ENCODE measurements around the gene NLRC3. TPM values are rescaled to one million over a fixed set of nuclear protein-coding genes. Genes with fewer than 3 reads are reported as not detected.

NLRC3 gene
- total RNA-seq, 1 donor from 2014 or later, result 0.23 TPM

GRCh38 chr16:3589441-3589921, 12.3 kb upstream of the NLRC3 start:
- H3K4me3 Mint-ChIP-seq (ENCODE audit: unreplicated experiment), result peak overlapping the region; percentile 50
- FAIRE-seq (no peak), DNase-seq (ENCODE audit: low read depth) (no peak)
- Histone ChIP-seq H3K27me3 (ENCODE audit: insufficient read depth, low read length) (no peaks in the 10 kb centered on the region), H3K4me2 (ENCODE audit: low read length) (no peak overlapping the region), H3K79me2 (ENCODE audit: insufficient read depth, low read length) (no peaks in the 10 kb centered on the region), H4K20me1 (ENCODE audit: insufficient read depth, low read length) (no peaks in the 10 kb centered on the region), H3K9ac (ENCODE audit: low read length) (no peak overlapping the region), H3K36me3 (ENCODE audit: insufficient read depth, low read length) (no peaks in the 10 kb centered on the region), H3K27ac (ENCODE audit: low read depth, low read length) (no peak overlapping the region), H3K4me3 (ENCODE audit: insufficient read depth, low read depth, low read length) (no peak overlapping the region), H2AFZ (ENCODE audit: low read depth, low read length) (no peak overlapping the region), H3K9me3 (ENCODE audit: insufficient read depth, low read depth, low read length) (no peaks in the 10 kb centered on the region), H3K4me1 (ENCODE audit: insufficient read depth, low read length) (no peaks in the 10 kb centered on the region)
- H3K27me3 Mint-ChIP-seq (ENCODE audit: low read depth, unreplicated experiment), result no peaks in the 10 kb centered on the region
- H3K27ac Mint-ChIP-seq (ENCODE audit: unreplicated experiment), result no peak overlapping the region
- H3K9me3 Mint-ChIP-seq (ENCODE audit: unreplicated experiment), result no peaks in the 10 kb centered on the region
- H3K4me1 Mint-ChIP-seq (ENCODE audit: low read depth, unreplicated experiment), result peaks cover 2% of the 10 kb centered on the region
- TF ChIP-seq, protein P1, sequence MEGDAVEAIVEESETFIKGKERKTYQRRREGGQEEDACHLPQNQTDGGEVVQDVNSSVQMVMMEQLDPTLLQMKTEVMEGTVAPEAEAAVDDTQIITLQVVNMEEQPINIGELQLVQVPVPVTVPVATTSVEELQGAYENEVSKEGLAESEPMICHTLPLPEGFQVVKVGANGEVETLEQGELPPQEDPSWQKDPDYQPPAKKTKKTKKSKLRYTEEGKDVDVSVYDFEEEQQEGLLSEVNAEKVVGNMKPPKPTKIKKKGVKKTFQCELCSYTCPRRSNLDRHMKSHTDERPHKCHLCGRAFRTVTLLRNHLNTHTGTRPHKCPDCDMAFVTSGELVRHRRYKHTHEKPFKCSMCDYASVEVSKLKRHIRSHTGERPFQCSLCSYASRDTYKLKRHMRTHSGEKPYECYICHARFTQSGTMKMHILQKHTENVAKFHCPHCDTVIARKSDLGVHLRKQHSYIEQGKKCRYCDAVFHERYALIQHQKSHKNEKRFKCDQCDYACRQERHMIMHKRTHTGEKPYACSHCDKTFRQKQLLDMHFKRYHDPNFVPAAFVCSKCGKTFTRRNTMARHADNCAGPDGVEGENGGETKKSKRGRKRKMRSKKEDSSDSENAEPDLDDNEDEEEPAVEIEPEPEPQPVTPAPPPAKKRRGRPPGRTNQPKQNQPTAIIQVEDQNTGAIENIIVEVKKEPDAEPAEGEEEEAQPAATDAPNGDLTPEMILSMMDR (IDR thresholded peaks at IDR 0.05; ENCODE audit: insufficient read depth, low read depth, low read length), result no peak
- TF ChIP-seq EZH2 (IDR thresholded peaks at IDR 0.05; ENCODE audit: insufficient read depth, low read length), result no peak
- peaks cover 31% of the 10 kb centered on the region for H3K36me3 Mint-ChIP-seq (ENCODE audit: low read depth, unreplicated experiment)

DNA sequence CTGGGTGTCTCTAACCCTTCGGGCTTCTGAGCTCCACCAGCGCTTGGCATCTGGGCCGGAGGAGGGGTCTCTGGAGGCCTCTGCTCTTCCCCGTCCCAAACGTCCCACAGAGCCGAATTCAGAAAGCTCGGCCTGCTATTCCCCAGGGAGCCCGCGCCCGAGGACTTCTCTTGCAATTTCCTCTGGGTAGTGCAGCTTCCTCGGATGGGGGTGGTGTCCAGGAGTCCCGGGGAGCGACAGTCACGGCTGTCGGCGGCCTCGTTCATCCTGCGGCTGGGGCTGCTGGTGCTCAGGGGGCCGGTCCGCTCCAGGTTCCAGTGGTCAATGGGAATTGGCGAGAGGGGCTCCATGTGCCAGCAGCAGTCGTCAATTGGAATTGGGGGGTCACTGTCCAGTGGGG, 11.8 kb upstream of the NLRC3 start:
- Histone ChIP-seq H3K36me3 (ENCODE audit: insufficient read depth, low read length) (no peaks in the 10 kb centered on the region), H4K20me1 (ENCODE audit: insufficient read depth, low read length) (no peaks in the 10 kb centered on the region), H3K79me2 (ENCODE audit: insufficient read depth, low read length) (no peaks in the 10 kb centered on the region), H3K9me3 (ENCODE audit: insufficient read depth, low read depth, low read length) (no peaks in the 10 kb centered on the region), H3K9ac (ENCODE audit: low read length) (no peak overlapping the region), H3K4me2 (ENCODE audit: low read length) (no peak overlapping the region), H2AFZ (ENCODE audit: low read depth, low read length) (no peak overlapping the region), H3K4me1 (ENCODE audit: insufficient read depth, low read length) (no peaks in the 10 kb centered on the region), H3K4me3 (ENCODE audit: insufficient read depth, low read depth, low read length) (no peak overlapping the region), H3K27ac (ENCODE audit: low read depth, low read length) (no peak overlapping the region), H3K27me3 (ENCODE audit: insufficient read depth, low read length) (no peaks in the 10 kb centered on the region)
- H3K4me1 Mint-ChIP-seq (ENCODE audit: low read depth, unreplicated experiment), result peaks cover 2% of the 10 kb centered on the region
- H3K27me3 Mint-ChIP-seq (ENCODE audit: low read depth, unreplicated experiment), result no peaks in the 10 kb centered on the region
- TF ChIP-seq, protein P1 (IDR thresholded peaks at IDR 0.05; ENCODE audit: insufficient read depth, low read depth, low read length), result no peak
- TF ChIP-seq EZH2 (IDR thresholded peaks at IDR 0.05; ENCODE audit: insufficient read depth, low read length), result no peak
- H3K4me3 Mint-ChIP-seq (ENCODE audit: unreplicated experiment), result no peak overlapping the region
- H3K27ac Mint-ChIP-seq (ENCODE audit: unreplicated experiment), result no peak overlapping the region
- DNase-seq (ENCODE audit: low read depth) (no peak), FAIRE-seq (no peak)
- H3K36me3 Mint-ChIP-seq (ENCODE audit: low read depth, unreplicated experiment), result peaks cover 29% of the 10 kb centered on the region
- H3K9me3 Mint-ChIP-seq (ENCODE audit: unreplicated experiment), result no peaks in the 10 kb centered on the region

DNA sequence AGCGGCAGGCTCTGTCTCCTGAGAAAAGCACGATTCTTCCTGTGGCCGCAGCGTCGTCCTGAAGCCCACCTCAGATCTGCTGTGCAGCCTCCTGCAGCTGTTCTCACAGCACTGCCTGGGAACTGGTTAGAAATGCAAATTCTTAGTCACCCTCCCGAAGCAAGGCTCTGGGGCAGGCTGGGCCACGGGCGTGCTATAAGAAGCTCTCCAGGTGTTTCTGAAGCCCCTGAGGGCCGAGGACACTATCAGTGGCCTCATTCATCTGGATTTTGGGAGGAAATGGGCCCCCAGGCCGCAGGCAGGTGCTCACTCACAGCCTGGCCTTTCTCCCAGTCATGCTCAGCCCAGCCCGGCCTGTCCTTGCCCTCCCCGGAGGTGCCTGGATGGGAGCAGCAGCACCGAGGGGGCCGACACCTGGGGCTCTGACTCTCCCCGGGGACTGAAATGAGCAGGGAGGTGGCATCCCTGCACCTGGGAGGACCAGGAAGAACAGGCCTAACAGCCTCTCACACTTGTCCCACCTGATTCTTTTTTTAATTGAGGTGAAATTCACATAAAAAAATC, 10.4 kb upstream of the NLRC3 start:
- H3K4me3 Mint-ChIP-seq (ENCODE audit: unreplicated experiment), result no peak overlapping the region
- no peaks in the 10 kb centered on the region for H3K27me3 Mint-ChIP-seq (ENCODE audit: low read depth, unreplicated experiment)
- no peaks in the 10 kb centered on the region for H3K9me3 Mint-ChIP-seq (ENCODE audit: unreplicated experiment)
- no peaks in the 10 kb centered on the region for H3K4me1 ChIP-seq (ENCODE audit: insufficient read depth, low read length)
- no peaks in the 10 kb centered on the region for H3K9me3 ChIP-seq (ENCODE audit: insufficient read depth, low read depth, low read length)
- H4K20me1 ChIP-seq (ENCODE audit: insufficient read depth, low read length), result no peaks in the 10 kb centered on the region
- FAIRE-seq (no peak), DNase-seq (ENCODE audit: low read depth) (no peak)
- H3K36me3 Mint-ChIP-seq (ENCODE audit: low read depth, unreplicated experiment), result peaks cover 32% of the 10 kb centered on the region
- no peaks in the 10 kb centered on the region for H3K79me2 ChIP-seq (ENCODE audit: insufficient read depth, low read length)
- TF ChIP-seq, protein P1 (IDR thresholded peaks at IDR 0.05; ENCODE audit: insufficient read depth, low read depth, low read length), result no peak
- no peak for TF ChIP-seq EZH2 (IDR thresholded peaks at IDR 0.05; ENCODE audit: insufficient read depth, low read length)
- H3K4me3 ChIP-seq (ENCODE audit: insufficient read depth, low read depth, low read length), result no peak overlapping the region
- H3K4me2 ChIP-seq (ENCODE audit: low read length), result no peak overlapping the region
- peaks cover 2% of the 10 kb centered on the region for H3K4me1 Mint-ChIP-seq (ENCODE audit: low read depth, unreplicated experiment)
- no peak overlapping the region for H3K27ac ChIP-seq (ENCODE audit: low read depth, low read length)
- no peaks in the 10 kb centered on the region for H3K36me3 ChIP-seq (ENCODE audit: insufficient read depth, low read length)
- no peaks in the 10 kb centered on the region for H3K27me3 ChIP-seq (ENCODE audit: insufficient read depth, low read length)
- no peak overlapping the region for H2AFZ ChIP-seq (ENCODE audit: low read depth, low read length)
- no peak overlapping the region for H3K27ac Mint-ChIP-seq (ENCODE audit: unreplicated experiment)
- H3K9ac ChIP-seq (ENCODE audit: low read length), result no peak overlapping the region
